Activated CD8-positive, alpha-beta T cell treated with anti-CD3 and anti-CD28 coated beads for 36 hours (primary cell): Measurements from ENCODE around the gene PIF1. TPM values are rescaled to one million over a fixed set of nuclear protein-coding genes. Genes with fewer than 3 reads are reported as not detected.
A peak's percentile ranks its signal among the peaks of the same experiment; 100 is the strongest.

ENCODE experiments used
- ATAC-seq: fragments of 200-7000 bp; cut with Tn5 transposase; one replicate; pipeline ENCODE4 v1.10.0; 2021; ENCODE audit warnings: mild to moderate bottlenecking, moderate library complexity
- CTCF ChIA-PET: fragments of 350-600 bp; sonication (Branson Sonifier 250); formaldehyde crosslinking; loops from one replicate; lab custom pipeline; 2021; ENCODE audit warnings: antibody characterized with exemption; lab: Charles Lee
- POLR2A ChIA-PET: fragments of 350-600 bp; sonication (Branson Sonifier 250); formaldehyde crosslinking; loops from one replicate; lab custom pipeline; 2021; ENCODE audit warnings: antibody characterized with exemption; lab: Charles Lee
- DNase-seq: peaks from one replicate; pipeline ENCODE4 v3.0.0-alpha.2; 2020
- H3K27ac Mint-ChIP-seq: one replicate; pipeline ENCODE4 v1.8.0; 2021; ENCODE audit warnings: mild to moderate bottlenecking, mixed read lengths
- H3K27me3 Mint-ChIP-seq: one replicate; pipeline ENCODE4 v1.8.0; 2021; ENCODE audit warnings: mixed read lengths
- H3K36me3 Mint-ChIP-seq: one replicate; pipeline ENCODE4 v1.8.0; 2021; ENCODE audit warnings: low read depth, mixed read lengths
- H3K4me1 Mint-ChIP-seq: one replicate; pipeline ENCODE4 v1.8.0; 2021; ENCODE audit warnings: low read depth, mixed read lengths
- H3K4me3 Mint-ChIP-seq: one replicate; pipeline ENCODE4 v1.8.0; 2021; ENCODE audit warnings: mild to moderate bottlenecking, moderate library complexity, mixed read lengths
- H3K9me3 Mint-ChIP-seq: one replicate; pipeline ENCODE4 v1.8.0; 2021; ENCODE audit warnings: mixed read lengths
- CTCF ChIP-seq: fragments of 200-600 bp; IDR thresholded peaks from one replicate; pipeline ENCODE4 v1.8.0; 2022; ENCODE audit warnings: antibody characterized with exemption, mild to moderate bottlenecking
- intact Hi-C: fragments of 100-400 bp; cut with micrococcal nuclease; formaldehyde crosslinking; loops from one replicate; pipeline ENCODE4 v1.10.0; 2022
- total RNA-seq, 2 experiments: library from RNA; stranded (reverse); gene quantifications; one replicate each; pipeline ENCODE4 v1.2.3, GENCODE V29; 2021

Gene PIF1
- total RNA-seq, 2 experiments from 2014 or later = 50.0 TPM

GRCh38 chr15:64842986-64843561, 17.6 kb upstream of the PIF1 start:
- Mint-ChIP-seq H3K27me3 (no peaks in the 10 kb centered on the region), H3K36me3 (peaks cover 6% of the 10 kb centered on the region), H3K4me1 (peaks cover 62% of the 10 kb centered on the region), H3K9me3 (no peaks in the 10 kb centered on the region), H3K4me3 (peak overlapping the region; percentile 86), H3K27ac (peak overlapping the region; percentile 89)
- POLR2A ChIA-PET = interaction anchor here (1.5 to 3.3 kb wide), 2 partner anchors 41 to 51 kb away, joined by 4 to 27 read pairs; no protein-coding TSS in a partner anchor
- TF ChIP-seq CTCF = no peak
- DNase-seq (no peak), ATAC-seq (no peak)
- CTCF ChIA-PET = interaction anchor here (1.0 to 1.5 kb wide), 4 partner anchors 8 to 50 kb away, joined by 3 to 5 read pairs (median 4); no protein-coding TSS in a partner anchor
- intact Hi-C loops = loop anchor here (5.0 kb wide), 1 partner anchor 49 kb away; no protein-coding TSS in a partner anchor

- peaks cover 65% of the 10 kb centered on the region for H3K4me1 Mint-ChIP-seq
- H3K9me3 Mint-ChIP-seq = no peaks in the 10 kb centered on the region
- CTCF ChIA-PET = interaction anchor here (1.0 to 1.3 kb wide), 2 partner anchors 41 to 51 kb away, joined by 4 read pairs; no protein-coding TSS in a partner anchor
- ATAC-seq (no peak), DNase-seq (peak; percentile 38)
- peak overlapping the region; percentile 86 for H3K4me3 Mint-ChIP-seq
- no peaks in the 10 kb centered on the region for H3K27me3 Mint-ChIP-seq
- H3K27ac Mint-ChIP-seq = peak overlapping the region; percentile 89
- no peak for TF ChIP-seq CTCF
- intact Hi-C loops = loop anchor here (5.0 kb wide), 1 partner anchor 50 kb away; no protein-coding TSS in a partner anchor
- peaks cover 6% of the 10 kb centered on the region for H3K36me3 Mint-ChIP-seq
- POLR2A ChIA-PET = interaction anchor here (2.9 to 3.3 kb wide), 2 partner anchors 51 to 52 kb away, joined by 22 to 27 read pairs; no protein-coding TSS in a partner anchor
These were observed 16.9 kb upstream of the PIF1 start for GRCh38 chr15:64842096-64842939.

GRCh38 chr15:64841344-64842095, 16.1 kb upstream of the PIF1 start, which contains the start of gene PLEKHO2:
PLEKHO2 (plus strand) TSS chr15:64841915; CDS start chr15:64842017, 102 bp downstream.
- TF ChIP-seq CTCF = peak; percentile 47
- peaks cover 6% of the 10 kb centered on the region for H3K36me3 Mint-ChIP-seq
- ChIA-PET CTCF (interaction anchor here (1.0 to 7.2 kb wide), 8 partner anchors 18 to 63 kb away, joined by 3 to 70 read pairs (median 4); no protein-coding TSS in a partner anchor), POLR2A (interaction anchor here (0.8 to 2.9 kb wide), 5 partner anchors 10 to 57 kb away, joined by 3 to 22 read pairs (median 6); partner anchors contain the start of gene PIF1)
- peaks cover 67% of the 10 kb centered on the region for H3K4me1 Mint-ChIP-seq
- H3K9me3 Mint-ChIP-seq = no peaks in the 10 kb centered on the region
- peak within 1 kb of the TSS; percentile 86 for H3K4me3 Mint-ChIP-seq
- ATAC-seq = peak; percentile 76
- DNase-seq = peak; percentile 93
- intact Hi-C loops = loop anchor here (5.0 kb wide), 1 partner anchor 51 kb away; no protein-coding TSS in a partner anchor
- peak within 1 kb of the TSS; percentile 89 for H3K27ac Mint-ChIP-seq
- H3K27me3 Mint-ChIP-seq = no peaks in the 10 kb centered on the region

- Mint-ChIP-seq H3K4me3 (peak overlapping the region; percentile 86), H3K36me3 (peaks cover 6% of the 10 kb centered on the region), H3K27me3 (no peaks in the 10 kb centered on the region), H3K4me1 (peaks cover 71% of the 10 kb centered on the region), H3K27ac (peak overlapping the region; percentile 78), H3K9me3 (no peaks in the 10 kb centered on the region)
- no peak for TF ChIP-seq CTCF
- ATAC-seq (no peak), DNase-seq (no peak)
- CTCF ChIA-PET = interaction anchor here (1.0 to 7.2 kb wide), 8 partner anchors 17 to 64 kb away, joined by 3 to 70 read pairs (median 4); no protein-coding TSS in a partner anchor
- POLR2A ChIA-PET = interaction anchor here (0.8 to 2.9 kb wide), 5 partner anchors 11 to 58 kb away, joined by 3 to 22 read pairs (median 6); partner anchors contain the start of gene PIF1
- intact Hi-C loops = loop anchor here (5.0 kb wide), 1 partner anchor 51 kb away; no protein-coding TSS in a partner anchor
These were observed 15.6 kb upstream of the PIF1 start for GRCh38 chr15:64841060-64841343.
